GM19099 (cell line): ENCODE measurements around the gene GRIP2.

Source experiments
- POLR2A ChIP-seq: IDR thresholded peaks from 3 replicates; pipeline ENCODE4 v1.6.1; 2011; ENCODE audit warnings: low read depth; ENCODE audit not compliant: insufficient read length; ENCODE audit errors: extremely low read depth

GRIP2 gene

GRCh38 chr3:14550651-14551611, 10.8 kb upstream of the GRIP2 start:
- TF ChIP-seq POLR2A, result no peak

- TF ChIP-seq POLR2A, result no peak
Observed at GRCh38 chr3:14550181-14550580, 10.0 kb upstream of the GRIP2 start.

DNA sequence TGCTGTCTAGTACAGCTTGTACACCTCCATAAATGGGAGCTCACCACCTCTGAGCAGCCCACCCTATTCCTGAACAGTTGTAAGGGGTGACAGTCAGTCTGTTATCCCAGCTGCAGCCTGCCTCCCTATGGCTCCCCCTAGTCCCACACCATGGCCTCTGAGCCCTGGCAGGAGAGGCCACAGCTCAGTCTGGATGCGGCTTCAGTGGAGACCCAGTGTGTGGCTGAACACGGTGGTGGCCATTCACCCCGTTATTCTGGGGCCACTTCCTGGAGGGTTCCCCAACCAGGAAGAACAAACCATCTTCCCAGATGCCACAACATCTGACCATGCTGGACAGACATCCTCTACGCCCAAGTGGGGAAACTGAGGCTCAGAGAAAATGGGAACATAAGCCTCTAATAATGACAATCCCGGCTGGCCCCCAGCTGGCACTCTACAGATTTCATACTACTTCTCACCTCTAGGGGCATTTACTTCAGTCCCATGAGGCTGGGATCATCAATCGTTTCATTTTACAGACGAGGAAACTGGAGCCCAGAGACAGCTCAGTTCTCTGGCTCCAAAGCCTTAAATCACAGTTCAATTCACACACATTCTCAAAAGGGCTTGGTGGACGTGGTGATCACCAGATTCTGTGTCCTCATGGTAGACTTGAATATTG, 9.2 kb upstream of the GRIP2 start:
- no peak for TF ChIP-seq POLR2A

DNA sequence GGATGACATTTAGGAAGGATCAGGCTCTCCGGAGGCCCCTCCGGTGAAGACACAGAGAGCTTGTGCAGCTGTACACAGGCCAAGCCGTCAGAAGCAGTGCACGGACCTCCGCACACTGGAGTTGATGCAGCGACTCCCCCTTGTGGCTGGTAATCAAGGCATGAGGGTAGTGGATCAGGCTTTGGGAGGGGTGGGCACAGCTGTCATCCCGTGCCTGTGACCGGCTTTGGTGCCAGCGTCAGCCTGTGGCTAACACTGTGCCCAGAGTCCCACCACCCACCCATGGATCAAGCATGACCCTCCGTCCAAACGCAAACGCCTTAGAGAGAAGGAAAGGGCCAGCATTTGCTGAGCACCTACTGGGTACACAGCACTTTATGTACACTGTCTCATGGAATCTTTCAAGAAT, 8.2 kb upstream of the GRIP2 start:
- TF ChIP-seq POLR2A, result no peak

GRCh38 chr3:14547693-14548092, 7.6 kb upstream of the GRIP2 start:
- TF ChIP-seq POLR2A, result no peak

- TF ChIP-seq POLR2A, result no peak
Observed at GRCh38 chr3:14546041-14546440, 5.9 kb upstream of the GRIP2 start.

- TF ChIP-seq POLR2A, result no peak
Observed at GRCh38 chr3:14545251-14545635, 5.1 kb upstream of the GRIP2 start.

- TF ChIP-seq POLR2A, result no peak
Observed at GRCh38 chr3:14544282-14545250, 4.4 kb upstream of the GRIP2 start.

GRCh38 chr3:14543446-14543845, 3.3 kb upstream of the GRIP2 start:
- no peak for TF ChIP-seq POLR2A

DNA sequence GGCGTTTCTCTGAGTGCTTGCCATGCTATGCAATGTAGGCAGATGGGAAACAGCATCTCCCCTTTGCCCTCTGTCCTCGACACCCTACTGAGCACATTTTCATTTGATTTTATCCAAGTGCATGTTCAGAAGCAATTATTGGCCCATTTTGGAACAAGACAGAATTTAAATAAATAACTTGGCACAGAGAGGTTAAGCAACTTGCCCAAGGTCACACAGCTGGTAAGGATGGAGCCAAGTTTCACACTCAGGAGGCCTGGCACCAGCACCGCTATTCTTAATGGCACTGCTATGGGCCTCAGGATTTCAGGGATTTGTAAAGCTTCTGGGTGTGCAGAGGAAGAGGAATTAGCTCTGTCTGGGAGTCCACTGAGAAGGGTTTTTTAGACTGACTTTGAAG, 2.5 kb upstream of the GRIP2 start:
- TF ChIP-seq POLR2A, result no peak

- TF ChIP-seq POLR2A, result no peak
Observed at GRCh38 chr3:14541646-14542045, 1.5 kb upstream of the GRIP2 start.

GRCh38 chr3:14540821-14541385, 761 bp upstream of the GRIP2 start:
- no peak for TF ChIP-seq POLR2A

DNA sequence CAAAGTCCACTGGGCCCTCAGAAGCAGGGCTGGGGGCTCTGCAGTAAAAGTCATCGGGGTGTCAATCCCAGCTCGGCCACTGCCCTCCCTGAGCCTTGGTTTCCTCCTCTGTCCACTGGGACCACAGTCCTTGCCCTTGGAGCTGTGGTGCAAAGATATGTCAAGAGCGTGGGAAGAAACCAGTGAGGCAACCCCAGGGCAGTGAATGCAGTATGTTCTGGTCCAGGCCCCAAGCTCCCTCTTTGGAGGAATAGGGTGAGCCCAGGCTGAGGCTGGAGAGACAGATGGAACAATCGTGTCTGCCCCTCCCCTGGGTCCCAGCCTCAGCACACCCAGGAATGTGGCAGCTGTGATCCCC, 779 bp downstream of the GRIP2 start:
- TF ChIP-seq POLR2A, result no peak

DNA sequence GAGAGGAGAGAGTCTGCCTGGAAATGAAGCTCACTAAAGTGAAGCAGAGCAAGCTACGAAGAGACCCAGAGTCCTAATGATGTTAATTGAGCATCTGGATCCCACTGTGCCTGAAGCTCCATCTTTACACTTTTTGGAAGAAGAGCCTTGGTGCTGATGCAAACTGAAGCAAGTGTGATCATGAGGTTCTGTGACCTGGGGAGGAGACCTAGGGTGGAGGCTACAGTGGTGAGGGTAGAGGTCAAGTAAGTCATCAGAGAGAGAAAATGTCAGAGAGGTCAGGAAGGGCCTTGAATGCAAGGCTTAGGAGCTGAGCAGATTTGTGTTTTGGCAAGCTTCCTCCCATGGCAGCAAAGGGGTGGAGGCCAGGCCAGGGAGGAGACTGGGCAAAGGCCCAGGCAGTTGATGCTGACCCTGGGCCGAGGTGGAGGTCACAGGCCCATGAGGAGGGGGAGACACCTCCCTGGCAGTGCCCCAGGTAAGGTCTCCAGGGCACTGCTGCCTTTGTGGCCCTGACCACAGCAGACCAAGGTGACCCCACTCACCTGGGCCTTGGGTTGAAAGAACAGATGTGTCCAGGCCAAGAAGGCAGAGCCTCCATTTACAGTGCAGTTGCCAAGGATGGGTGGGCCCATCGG, 1.6 kb downstream of the GRIP2 start:
- no peak for TF ChIP-seq POLR2A
